Neural cell (in vitro differentiated cells): ENCODE results near the gene NUBPL. TPM values are rescaled to one million over a fixed set of nuclear protein-coding genes. Genes with fewer than 3 reads are reported as not detected.

ENCODE experiments used
- H2AFZ ChIP-seq: fragments of 200-600, 300-800 bp; sonication (generic), shearing (Covaris generic); 2 replicates; pipeline ENCODE4 v1.6.0; 2014; ENCODE audit warnings: low read depth, mild to moderate bottlenecking, antibody characterized with exemption, low read length, moderate library complexity
- H3F3A ChIP-seq: fragments of 200-600 bp; shearing (Covaris generic); 2 replicates; pipeline ENCODE4 v1.6.1; 2016; ENCODE audit warnings: mild to moderate bottlenecking, moderate library complexity, mixed read lengths, antibody characterized with exemption, low read length; ENCODE audit not compliant: insufficient read depth, poor library complexity, severe bottlenecking
- H3K27ac ChIP-seq: fragments of 200-600, 300-800 bp; sonication (generic), shearing (Covaris generic); 2 replicates; pipeline ENCODE4 v1.5.1; 2014; ENCODE audit warnings: mild to moderate bottlenecking, low read length, moderate library complexity
- H3K27me3 ChIP-seq: fragments of 300-800, 200-600 bp; sonication (generic), shearing (Covaris generic); 2 replicates; pipeline ENCODE4 v1.6.0; 2014; ENCODE audit warnings: mild to moderate bottlenecking, low read depth, low read length, moderate library complexity; ENCODE audit not compliant: insufficient read depth
- H3K36me3 ChIP-seq: fragments of 300-800, 200-600 bp; sonication (generic), shearing (Covaris generic); 2 replicates; pipeline ENCODE4 v1.5.1; 2014; ENCODE audit warnings: mild to moderate bottlenecking, antibody characterized with exemption, low read length, moderate library complexity; ENCODE audit not compliant: insufficient read depth
- H3K4me2 ChIP-seq: fragments of 300-800, 200-600 bp; sonication (generic), shearing (Covaris generic); 2 replicates; pipeline ENCODE4 v1.6.0; 2014; ENCODE audit warnings: mild to moderate bottlenecking, low read length
- H3K4me3 ChIP-seq: fragments of 300-800, 200-600 bp; sonication (generic), shearing (Covaris generic); 2 replicates; pipeline ENCODE4 v1.5.1; 2014; ENCODE audit warnings: mild to moderate bottlenecking, low read length, moderate library complexity
- H3K79me2 ChIP-seq: fragments of 200-600 bp; shearing (Covaris generic); replicated peaks from 2 replicates; pipeline ENCODE4 v1.6.0; 2014; ENCODE audit warnings: mild to moderate bottlenecking, low read length, moderate library complexity; ENCODE audit not compliant: insufficient read depth
- H3K9ac ChIP-seq: fragments of 300-800, 200-600 bp; sonication (generic), shearing (Covaris generic); 2 replicates; pipeline ENCODE4 v1.6.1; 2016; ENCODE audit warnings: mild to moderate bottlenecking, low read length, mixed read lengths
- H3K9me2 ChIP-seq: fragments of 200-600 bp; shearing (Covaris generic); 2 replicates; pipeline ENCODE4 v1.6.1; 2016; ENCODE audit warnings: mild to moderate bottlenecking, low read length, mixed read lengths; ENCODE audit not compliant: insufficient read depth
- H3K9me3 ChIP-seq: fragments of 200-600, 300-800 bp; sonication (generic), shearing (Covaris generic); 2 replicates; pipeline ENCODE4 v1.6.1; 2016; ENCODE audit warnings: mild to moderate bottlenecking, mixed run types, low read length, moderate library complexity, mixed read lengths
- H4K20me1 ChIP-seq: fragments of 200-600 bp; shearing (Covaris generic); 2 replicates; pipeline ENCODE4 v1.6.1; 2016; ENCODE audit warnings: mild to moderate bottlenecking, mixed run types; ENCODE audit not compliant: insufficient read depth
- CTCF ChIP-seq: fragments of 450-650 bp; IDR thresholded peaks from 2 replicates; pipeline ENCODE4 v1.5.1; 2014; ENCODE audit warnings: antibody characterized with exemption, mild to moderate bottlenecking, moderate library complexity; ENCODE audit not compliant: poor library complexity, severe bottlenecking
- MXI1 ChIP-seq: fragments of 450-650 bp; conservative IDR thresholded peaks from 2 replicates; pipeline ENCODE4 v1.6.1; 2014; ENCODE audit warnings: antibody characterized with exemption, mild to moderate bottlenecking; ENCODE audit not compliant: poor library complexity, severe bottlenecking
- POLR2AphosphoS5 ChIP-seq: IDR thresholded peaks from 2 replicates; pipeline ENCODE4 v1.6.1; 2012
- RAD21 ChIP-seq: fragments of 450-650 bp; conservative IDR thresholded peaks from 2 replicates; pipeline ENCODE4 v1.6.1; 2014; ENCODE audit warnings: antibody characterized with exemption, mild to moderate bottlenecking, moderate library complexity
- REST ChIP-seq: IDR thresholded peaks from 2 replicates; pipeline ENCODE4 v1.6.1; 2012; ENCODE audit warnings: borderline replicate concordance
- polyA plus RNA-seq: library from polyadenylated mRNA; depleted of rRNA; stranded (reverse); fragments of >200 nt; gene quantifications from 2 replicates; pipeline ENCODE4 v1.2.3, GENCODE V29; 2014

NUBPL gene
- polyA plus RNA-seq, 1 donor from 2014 or later: 3.1 TPM

- no peaks in the 10 kb centered on the region for H4K20me1 ChIP-seq
- no peaks in the 10 kb centered on the region for H3K36me3 ChIP-seq
- H3K4me2 ChIP-seq: no peak overlapping the region
- no peaks in the 10 kb centered on the region for H3K27me3 ChIP-seq
- no peaks in the 10 kb centered on the region for H3K79me2 ChIP-seq
- no peak overlapping the region for H3K4me3 ChIP-seq
- H2AFZ ChIP-seq: no peak overlapping the region
- H3K9me3 ChIP-seq: no peaks in the 10 kb centered on the region
- no peak overlapping the region for H3K27ac ChIP-seq
- no peaks in the 10 kb centered on the region for H3F3A ChIP-seq
- TF ChIP-seq POLR2AphosphoS5: no peak
- no peak for TF ChIP-seq RAD21
- TF ChIP-seq REST: no peak
- no peak overlapping the region for H3K9ac ChIP-seq
- H3K9me2 ChIP-seq: no peaks in the 10 kb centered on the region
Measured at GRCh38 chr14:31677052-31677451, 115.8 kb downstream of the NUBPL start.

GRCh38 chr14:31677630-31678029, 116.4 kb downstream of the NUBPL start:
- no peaks in the 10 kb centered on the region for H3F3A ChIP-seq
- H2AFZ ChIP-seq: no peak overlapping the region
- H3K4me3 ChIP-seq: no peak overlapping the region
- H3K27me3 ChIP-seq: no peaks in the 10 kb centered on the region
- H3K9ac ChIP-seq: no peak overlapping the region
- H3K36me3 ChIP-seq: no peaks in the 10 kb centered on the region
- H3K9me3 ChIP-seq: no peaks in the 10 kb centered on the region
- TF ChIP-seq REST (no peak), MXI1 (no peak), RAD21 (no peak), POLR2AphosphoS5 (no peak), CTCF (no peak)
- H3K9me2 ChIP-seq: no peaks in the 10 kb centered on the region
- no peaks in the 10 kb centered on the region for H3K79me2 ChIP-seq
- H3K4me2 ChIP-seq: no peak overlapping the region
- no peak overlapping the region for H3K27ac ChIP-seq
- no peaks in the 10 kb centered on the region for H4K20me1 ChIP-seq
